ENCODE results near the gene EXOC3L2.
A peak's percentile ranks its signal among the peaks of the same experiment; 100 is the strongest.
"Not testable (repeated sequence)": the region's sequence is repeated elsewhere in the genome, so short reads cannot be mapped to it uniquely, and the experiment has no call there.

EXOC3L2 gene

DNA sequence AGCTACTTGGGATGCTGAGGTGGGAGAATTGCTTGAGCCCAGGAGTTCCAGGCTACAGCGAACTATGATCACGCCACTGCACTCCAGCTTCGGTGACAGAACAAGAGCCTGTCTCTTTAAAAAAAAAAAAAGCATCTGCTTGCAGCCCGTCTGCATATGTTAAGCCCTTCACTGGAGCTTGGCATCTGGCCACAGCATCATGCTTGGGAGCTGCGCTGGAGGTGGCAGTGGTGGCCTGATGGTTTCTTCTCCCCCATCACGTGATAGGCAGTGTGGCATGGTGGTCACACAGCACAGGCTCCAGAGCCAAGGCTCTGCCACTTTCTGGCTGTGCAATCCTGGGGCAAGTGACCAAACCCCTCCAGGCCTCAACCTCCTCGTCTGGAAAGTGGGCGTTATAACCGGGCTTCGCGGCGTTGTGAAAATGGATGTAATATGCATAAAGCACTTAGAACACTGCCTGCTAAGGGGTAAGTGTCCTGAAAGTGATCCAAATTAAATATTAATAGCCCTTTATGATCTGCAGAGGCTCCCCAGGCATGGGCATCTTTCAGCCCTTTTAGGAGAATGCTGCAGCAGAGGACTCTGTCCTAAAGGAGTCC lies 30.3 kb upstream of the EXOC3L2 start:
- Mint-ChIP-seq H3K36me3 (ENCODE audit: low read depth) (peaks cover 53% of the 10 kb centered on the region), H3K4me3 (no peak overlapping the region), H3K9me3 (no peaks in the 10 kb centered on the region), H3K27ac (peak overlapping the region; percentile 25 to 68 (median 28)), H3K4me1 (peaks cover 25% of the 10 kb centered on the region), H3K27me3 (ENCODE audit: low read depth) (no peaks in the 10 kb centered on the region)
- TF ChIP-seq, protein P1, sequence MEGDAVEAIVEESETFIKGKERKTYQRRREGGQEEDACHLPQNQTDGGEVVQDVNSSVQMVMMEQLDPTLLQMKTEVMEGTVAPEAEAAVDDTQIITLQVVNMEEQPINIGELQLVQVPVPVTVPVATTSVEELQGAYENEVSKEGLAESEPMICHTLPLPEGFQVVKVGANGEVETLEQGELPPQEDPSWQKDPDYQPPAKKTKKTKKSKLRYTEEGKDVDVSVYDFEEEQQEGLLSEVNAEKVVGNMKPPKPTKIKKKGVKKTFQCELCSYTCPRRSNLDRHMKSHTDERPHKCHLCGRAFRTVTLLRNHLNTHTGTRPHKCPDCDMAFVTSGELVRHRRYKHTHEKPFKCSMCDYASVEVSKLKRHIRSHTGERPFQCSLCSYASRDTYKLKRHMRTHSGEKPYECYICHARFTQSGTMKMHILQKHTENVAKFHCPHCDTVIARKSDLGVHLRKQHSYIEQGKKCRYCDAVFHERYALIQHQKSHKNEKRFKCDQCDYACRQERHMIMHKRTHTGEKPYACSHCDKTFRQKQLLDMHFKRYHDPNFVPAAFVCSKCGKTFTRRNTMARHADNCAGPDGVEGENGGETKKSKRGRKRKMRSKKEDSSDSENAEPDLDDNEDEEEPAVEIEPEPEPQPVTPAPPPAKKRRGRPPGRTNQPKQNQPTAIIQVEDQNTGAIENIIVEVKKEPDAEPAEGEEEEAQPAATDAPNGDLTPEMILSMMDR (IDR thresholded peaks at IDR 0.05; ENCODE audit: unreplicated experiment in 3 of 3), result no peak

DNA sequence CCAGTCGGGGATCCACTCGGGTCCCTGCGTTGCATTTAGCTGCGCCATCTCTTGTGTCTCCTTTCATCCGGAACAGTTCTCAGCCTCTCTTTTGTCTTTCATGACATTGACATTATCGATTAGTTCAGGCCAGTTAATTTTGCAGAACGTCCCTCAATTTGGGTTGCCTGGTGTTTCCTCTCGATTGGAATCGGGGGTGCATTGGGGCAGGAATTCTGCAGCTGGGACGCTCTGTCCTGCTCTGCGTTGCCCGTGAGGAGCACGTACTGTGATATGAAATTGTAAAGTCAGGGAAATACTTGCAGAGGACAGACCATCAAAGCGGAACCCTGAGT lies 28.3 kb upstream of the EXOC3L2 start:
- peaks cover 25% of the 10 kb centered on the region for H3K4me1 Mint-ChIP-seq
- peak overlapping the region; percentile 80 to 84 (median 83) for H3K27ac Mint-ChIP-seq
- H3K4me3 Mint-ChIP-seq, result peak overlapping the region in 1 of 3 experiments; percentile 2
- H3K9me3 Mint-ChIP-seq, result no peaks in the 10 kb centered on the region
- TF ChIP-seq, protein P1 (IDR thresholded peaks at IDR 0.05; ENCODE audit: unreplicated experiment in 3 of 3), result no peak
- H3K27me3 Mint-ChIP-seq (ENCODE audit: low read depth), result no peaks in the 10 kb centered on the region
- peaks cover 48% of the 10 kb centered on the region for H3K36me3 Mint-ChIP-seq (ENCODE audit: low read depth)

DNA sequence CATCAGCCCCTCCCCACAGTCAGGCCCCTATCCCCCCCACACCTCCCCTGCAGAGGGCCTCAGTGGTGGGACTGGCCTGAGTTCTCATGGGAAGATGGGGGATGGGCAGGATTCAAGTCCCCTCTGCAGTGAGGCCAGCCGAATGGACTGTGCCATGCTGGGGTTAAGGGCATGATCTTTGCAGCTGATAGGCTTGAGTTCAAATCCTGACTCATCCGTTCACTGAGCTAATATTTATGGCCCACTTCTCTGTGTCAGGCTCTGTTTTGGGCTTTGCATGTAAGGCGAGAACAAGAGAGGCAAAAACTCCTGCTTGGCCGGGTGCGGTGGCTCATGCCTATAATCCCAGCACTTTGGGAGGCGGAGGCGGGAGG lies 26.5 kb upstream of the EXOC3L2 start:
- TF ChIP-seq, protein P1 (IDR thresholded peaks at IDR 0.05; ENCODE audit: unreplicated experiment in 3 of 3), result no peak
- no peaks in the 10 kb centered on the region for H3K27me3 Mint-ChIP-seq (ENCODE audit: low read depth)
- peak overlapping the region in 1 of 3 experiments; percentile 29 for H3K27ac Mint-ChIP-seq
- peaks cover 25% of the 10 kb centered on the region for H3K4me1 Mint-ChIP-seq
- H3K9me3 Mint-ChIP-seq, result no peaks in the 10 kb centered on the region
- H3K4me3 Mint-ChIP-seq, result no peak overlapping the region
- H3K36me3 Mint-ChIP-seq (ENCODE audit: low read depth), result peaks cover 40% of the 10 kb centered on the region

DNA sequence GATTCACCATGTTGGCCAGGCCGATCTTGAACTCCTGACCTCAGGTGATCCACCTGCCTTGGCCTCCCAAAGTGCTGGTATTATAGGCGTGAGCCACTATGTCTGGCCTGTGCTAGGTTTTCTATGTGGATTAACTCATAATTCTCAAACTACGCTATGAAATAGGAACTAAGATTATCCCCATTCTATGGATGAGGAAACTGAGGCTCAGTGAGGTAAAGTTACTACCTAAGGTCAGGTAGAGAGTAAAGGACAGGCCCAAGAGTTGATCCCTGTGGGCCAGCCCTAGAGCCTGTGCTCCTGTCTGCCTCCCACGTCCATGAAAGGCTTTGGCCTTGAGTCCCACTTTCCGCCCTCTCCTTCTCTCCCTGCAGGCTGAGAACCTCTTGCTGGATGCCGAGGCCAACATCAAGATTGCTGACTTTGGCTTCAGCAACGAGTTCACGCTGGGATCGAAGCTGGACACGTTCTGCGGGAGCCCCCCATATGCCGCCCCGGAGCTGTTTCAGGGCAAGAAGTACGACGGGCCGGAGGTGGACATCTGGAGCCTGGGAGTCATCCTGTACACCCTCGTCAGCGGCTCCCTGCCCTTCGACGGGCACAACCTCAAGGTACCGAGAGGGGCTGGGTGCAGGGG lies 26.0 kb upstream of the EXOC3L2 start:
- no peak overlapping the region for H3K27ac Mint-ChIP-seq
- H3K4me1 Mint-ChIP-seq, result peaks cover 22% of the 10 kb centered on the region
- peaks cover 37% of the 10 kb centered on the region for H3K36me3 Mint-ChIP-seq (ENCODE audit: low read depth)
- TF ChIP-seq, protein P1 (IDR thresholded peaks at IDR 0.05; ENCODE audit: unreplicated experiment in 3 of 3), result no peak
- no peak overlapping the region for H3K4me3 Mint-ChIP-seq
- H3K9me3 Mint-ChIP-seq, result no peaks in the 10 kb centered on the region
- no peaks in the 10 kb centered on the region for H3K27me3 Mint-ChIP-seq (ENCODE audit: low read depth)

DNA sequence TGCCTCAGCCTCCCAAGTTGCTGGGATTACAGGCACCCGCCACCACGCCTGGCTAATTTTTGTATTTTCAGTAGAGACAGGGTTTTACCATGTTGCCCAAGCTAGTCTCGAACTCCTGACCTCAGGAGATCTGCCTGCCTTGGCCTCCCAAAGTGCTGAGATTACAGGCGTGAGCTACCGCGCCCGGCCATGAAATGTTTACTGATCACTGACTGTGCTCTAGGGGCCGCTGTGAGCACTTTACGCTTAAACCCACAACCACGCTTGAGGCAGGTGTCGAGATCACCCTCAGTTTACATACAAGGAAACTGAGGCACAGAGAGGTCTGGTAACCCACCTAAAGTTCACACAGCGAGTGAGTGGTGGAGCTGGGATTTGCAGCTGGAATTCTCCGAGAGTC lies 24.7 kb upstream of the EXOC3L2 start:
- not testable (repeated sequence) for H3K9me3 Mint-ChIP-seq; H3K27ac Mint-ChIP-seq; H3K27me3 Mint-ChIP-seq (ENCODE audit: low read depth); H3K4me3 Mint-ChIP-seq
- H3K36me3 Mint-ChIP-seq (ENCODE audit: low read depth), result peaks cover 39% of the 10 kb centered on the region
- peaks cover 18% of the 10 kb centered on the region for H3K4me1 Mint-ChIP-seq

DNA sequence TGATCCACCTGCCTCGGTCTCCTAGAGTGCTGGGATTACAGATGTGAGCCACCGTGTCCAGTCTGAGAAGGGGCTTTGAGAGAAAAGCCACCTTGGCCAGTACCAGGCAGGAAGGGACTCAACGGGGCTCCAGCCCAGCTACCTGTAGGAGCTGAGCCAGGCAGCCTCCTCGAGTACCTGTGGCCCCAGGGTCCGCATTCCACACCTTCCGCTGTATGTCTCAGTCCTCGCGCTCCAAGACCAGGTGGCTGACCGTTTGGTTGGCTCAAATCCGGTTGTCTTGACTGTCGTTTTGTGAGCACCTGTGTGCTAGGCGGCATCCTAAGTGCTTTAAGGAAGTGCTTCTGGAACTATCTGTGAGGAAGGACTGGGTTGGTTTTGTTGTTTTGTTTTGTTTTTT lies 22.1 kb upstream of the EXOC3L2 start:
- peaks cover 5% of the 10 kb centered on the region for H3K4me1 Mint-ChIP-seq
- no peaks in the 10 kb centered on the region for H3K27me3 Mint-ChIP-seq (ENCODE audit: low read depth)
- TF ChIP-seq, protein P1 (IDR thresholded peaks at IDR 0.05; ENCODE audit: unreplicated experiment in 3 of 3), result no peak
- H3K27ac Mint-ChIP-seq, result no peak overlapping the region
- H3K4me3 Mint-ChIP-seq, result no peak overlapping the region
- H3K9me3 Mint-ChIP-seq, result no peaks in the 10 kb centered on the region
- peaks cover 36% of the 10 kb centered on the region for H3K36me3 Mint-ChIP-seq (ENCODE audit: low read depth)
